Right kidney (tissue), 1 donor: Measurements from ENCODE around the gene NR3C2.

Experiments
- DNase-seq: peaks from one replicate; pipeline ENCODE4 v3.0.0-alpha.2; 2016

The NR3C2 gene

DNA sequence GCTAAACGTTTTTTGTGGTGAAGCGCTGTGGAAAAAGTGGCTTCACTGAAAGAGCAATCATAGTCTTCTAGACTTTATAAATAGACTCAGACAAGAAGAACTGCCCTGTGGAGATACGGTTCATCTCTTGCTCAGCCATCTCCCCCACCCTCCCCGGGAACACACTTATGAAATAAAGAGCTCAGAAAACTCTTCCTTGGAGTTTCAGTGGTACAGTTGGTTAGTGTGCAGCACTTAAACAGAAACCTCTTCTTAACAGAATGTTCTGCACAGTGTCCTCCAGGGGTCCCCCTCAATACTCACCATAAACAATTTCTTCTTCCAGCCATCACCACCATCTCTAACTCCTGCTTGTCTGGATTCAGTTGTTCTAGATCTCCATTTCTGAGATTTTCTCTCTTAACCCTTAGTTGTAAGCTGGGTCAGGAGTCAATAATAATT, 397.3 kb downstream of the NR3C2 start:
- DNase-seq = no peak

DNA sequence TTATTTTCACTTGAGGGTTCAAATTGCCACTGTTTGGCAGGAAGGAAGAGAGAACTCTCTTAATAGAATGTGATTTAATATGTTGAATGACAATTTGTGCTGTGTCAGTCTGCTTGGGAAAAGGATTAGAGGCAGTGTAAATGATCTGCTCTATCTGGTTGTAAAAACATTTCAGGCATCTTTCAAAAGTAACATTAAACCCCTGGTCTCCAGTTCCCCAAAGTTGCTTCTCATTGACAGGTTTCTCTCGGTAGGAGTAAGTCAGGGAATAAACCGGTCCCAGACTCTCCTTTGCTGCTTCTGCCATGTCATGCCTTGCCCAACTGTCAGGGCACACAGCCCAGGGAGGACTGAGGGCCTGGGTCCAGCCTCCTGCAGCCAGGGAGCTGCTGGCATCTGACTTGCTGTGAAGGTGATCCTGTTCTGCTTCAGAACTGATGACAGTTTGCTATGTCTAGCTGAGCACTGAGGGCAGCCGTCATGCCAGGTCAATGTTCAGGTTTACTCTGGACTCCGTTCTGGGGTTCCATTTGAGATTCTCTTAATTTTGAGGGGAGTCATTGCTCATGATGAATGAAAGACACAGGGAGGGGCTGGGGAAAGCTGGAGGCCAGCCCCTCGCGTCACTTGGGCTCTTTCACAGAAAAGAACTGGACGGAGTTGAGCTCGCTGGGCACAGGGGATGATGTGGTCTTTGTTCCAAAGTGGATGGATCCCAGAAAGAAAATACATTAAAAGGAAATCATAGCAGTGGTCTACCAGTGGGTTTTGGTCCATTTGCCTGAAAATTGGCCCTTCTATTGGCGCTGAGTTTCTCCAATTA, 397.9 kb downstream of the NR3C2 start:
- no peak for DNase-seq

DNA sequence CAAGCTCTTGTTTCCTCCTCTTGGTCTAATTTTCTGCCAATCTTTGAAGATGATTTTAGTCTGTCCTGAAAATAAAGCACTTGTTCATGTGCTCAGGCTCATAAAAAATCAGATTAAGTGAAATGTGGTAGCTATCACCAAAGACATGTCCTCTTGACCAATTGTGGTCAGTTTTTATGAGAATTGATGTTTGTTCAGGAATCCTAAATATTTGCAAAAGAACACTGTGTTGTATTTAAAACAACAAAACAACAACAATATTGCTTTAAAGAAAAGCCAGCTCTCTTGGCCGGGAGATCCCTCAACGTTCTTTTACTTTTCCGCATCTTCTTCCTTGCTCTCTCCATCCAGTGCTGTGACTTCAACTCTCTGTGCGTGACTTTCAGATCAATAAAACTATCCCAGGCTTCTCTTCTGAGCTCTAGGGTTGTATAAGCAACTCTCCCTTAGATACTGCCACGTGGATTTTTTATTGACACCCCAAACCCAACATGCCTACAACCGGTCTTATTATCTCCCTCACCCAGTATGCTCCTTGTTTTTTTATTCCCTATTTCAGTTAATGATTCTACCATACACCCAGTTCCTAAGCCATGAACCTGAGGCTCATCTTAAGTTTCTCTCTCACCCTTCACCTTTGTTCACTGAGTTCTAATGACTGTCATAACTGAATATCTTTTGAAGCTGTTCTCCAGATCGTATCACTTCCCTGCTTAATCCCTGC, 400.4 kb downstream of the NR3C2 start:
- no peak for DNase-seq

GRCh38 chr4:148034813-148035212, 407.4 kb downstream of the NR3C2 start:
- no peak for DNase-seq

DNA sequence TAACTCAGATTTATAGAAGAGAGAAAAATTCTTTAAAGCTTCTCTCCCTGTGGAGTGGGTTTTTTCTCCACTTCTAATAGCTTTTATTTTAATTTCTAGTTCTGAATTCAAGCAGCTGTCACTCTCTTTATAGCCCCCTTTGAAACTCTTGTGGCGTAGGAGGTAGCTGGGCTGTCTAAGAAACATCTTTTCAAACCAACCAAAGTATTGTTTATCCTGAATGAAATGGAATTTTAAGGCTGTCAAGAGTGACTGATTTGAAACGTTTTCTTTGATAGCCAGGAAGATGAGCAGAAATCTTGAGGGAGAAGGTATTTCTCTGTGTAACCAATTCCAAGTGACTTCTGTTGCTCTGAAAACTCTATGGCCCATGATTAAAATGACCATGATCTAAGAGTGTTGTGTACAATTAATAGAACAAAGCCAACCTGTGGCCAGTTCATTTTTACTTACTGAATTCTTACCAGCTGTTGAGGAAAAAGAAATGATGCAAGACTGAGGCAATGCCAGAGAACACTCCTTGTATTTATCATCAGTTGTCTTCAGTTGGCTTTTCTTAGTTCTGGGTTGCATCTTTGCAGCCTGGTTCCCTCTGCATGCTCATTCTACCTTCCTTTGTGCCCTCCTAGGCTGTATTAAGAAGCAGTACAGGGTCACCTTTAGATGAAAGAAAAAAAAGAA, 411.9 kb downstream of the NR3C2 start:
- DNase-seq = no peak

DNA sequence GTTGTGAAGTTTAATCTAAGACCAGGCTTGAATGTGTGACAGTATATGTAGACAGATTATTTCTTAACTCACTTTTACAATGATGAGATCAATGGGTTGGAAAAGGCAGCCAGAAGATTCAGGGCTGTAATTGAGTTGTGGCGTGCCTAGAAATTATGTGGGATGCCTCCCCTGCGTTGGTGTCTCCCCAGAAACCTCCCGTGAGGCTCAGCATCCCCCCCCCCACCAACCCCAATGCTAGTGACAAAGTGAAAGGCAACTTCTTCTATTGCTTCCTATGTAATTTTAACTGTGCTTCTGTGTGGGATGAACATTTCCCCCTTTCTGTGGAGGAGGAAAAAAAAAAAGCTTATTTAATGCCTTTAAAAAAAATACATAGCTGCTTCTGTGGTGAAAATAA, 412.4 kb downstream of the NR3C2 start:
- no peak for DNase-seq
